ENCODE measurements around the gene TRIM46. TPM values are rescaled to one million over a fixed set of nuclear protein-coding genes. Genes with fewer than 3 reads are reported as not detected.

Gene TRIM46
- total RNA-seq, 1 donor from 2014 or later: 13.2 TPM

DNA sequence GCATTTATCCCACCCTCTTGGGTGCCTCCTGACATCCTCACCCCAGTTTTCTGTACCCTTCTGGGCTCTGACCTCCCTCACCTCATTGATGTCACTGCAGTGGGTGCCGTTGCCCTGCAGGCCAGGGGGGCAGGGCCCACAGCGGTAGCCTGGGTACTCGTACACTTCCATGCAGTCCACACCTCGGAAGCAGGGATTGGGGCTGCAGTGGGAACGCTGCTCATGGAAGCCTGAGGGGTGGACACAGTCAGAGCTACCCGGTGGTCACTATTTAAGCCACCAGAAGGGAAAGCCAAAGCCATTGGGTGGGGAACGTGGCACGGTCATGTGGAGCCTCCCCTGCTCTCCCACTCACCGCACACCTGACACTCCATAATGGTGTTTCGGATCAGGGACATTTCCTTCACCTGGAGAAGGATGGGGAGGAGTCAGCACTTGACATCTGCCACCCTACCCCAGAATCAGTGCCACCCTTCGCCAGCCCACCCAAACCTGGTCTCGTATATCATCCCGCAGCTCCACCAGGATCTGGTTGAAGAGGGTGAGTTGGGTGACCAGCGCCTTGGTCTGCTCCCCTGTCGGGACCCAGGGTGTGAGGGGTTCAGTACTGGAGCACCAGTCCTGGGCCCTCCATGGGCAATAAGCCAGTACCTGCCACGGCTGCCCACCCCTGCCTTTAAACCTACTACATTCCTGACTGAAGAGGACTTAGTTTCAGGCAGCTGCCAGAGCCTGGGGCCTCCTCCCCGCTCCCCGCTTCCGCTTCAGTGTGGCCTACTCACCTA is 29.3 kb downstream of the TRIM46 start:
- Mint-ChIP-seq H3K36me3 (ENCODE audit: low read depth, unreplicated experiment) (peaks cover 32% of the 10 kb centered on the region), H3K4me3 (ENCODE audit: unreplicated experiment) (no peak overlapping the region)
- no peaks in the 10 kb centered on the region for H3K27me3 ChIP-seq (ENCODE audit: insufficient read depth, low read length)

DNA sequence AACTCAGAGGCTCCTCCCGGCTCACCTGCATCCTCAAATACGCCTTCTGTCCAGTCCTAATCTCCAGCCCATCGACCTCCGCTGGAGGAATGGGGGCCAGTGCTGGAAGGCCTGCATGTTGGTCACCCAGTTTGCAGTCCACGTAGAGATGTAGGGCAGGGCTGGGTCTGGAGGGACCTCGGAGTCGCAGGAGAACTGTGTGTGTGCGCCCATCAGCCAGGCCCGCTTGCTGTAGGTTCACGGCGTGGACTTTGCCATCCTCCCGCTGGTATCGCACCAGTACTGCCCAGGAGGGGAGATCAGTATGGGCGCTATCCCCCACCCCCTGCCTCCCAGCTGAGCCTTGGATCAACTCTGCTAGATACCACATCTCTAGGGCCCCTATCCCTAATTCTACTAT is 31.4 kb downstream of the TRIM46 start:
- no peaks in the 10 kb centered on the region for H3K27me3 ChIP-seq (ENCODE audit: insufficient read depth, low read length)
- no peak overlapping the region for H3K4me2 ChIP-seq (ENCODE audit: low read length)
- H4K20me1 ChIP-seq (ENCODE audit: insufficient read depth, low read length): peaks cover 28% of the 10 kb centered on the region
- Mint-ChIP-seq H3K27ac (ENCODE audit: unreplicated experiment) (no peak overlapping the region), H3K4me1 (ENCODE audit: low read depth, unreplicated experiment) (peaks cover 12% of the 10 kb centered on the region), H3K36me3 (ENCODE audit: low read depth, unreplicated experiment) (peaks cover 24% of the 10 kb centered on the region), H3K4me3 (ENCODE audit: unreplicated experiment) (no peak overlapping the region), H3K27me3 (ENCODE audit: low read depth, unreplicated experiment) (no peaks in the 10 kb centered on the region), H3K9me3 (ENCODE audit: unreplicated experiment) (no peaks in the 10 kb centered on the region)
- no peak overlapping the region for H3K27ac ChIP-seq (ENCODE audit: low read depth, low read length)
- H3K36me3 ChIP-seq (ENCODE audit: insufficient read depth, low read length): no peaks in the 10 kb centered on the region
- no peak overlapping the region for H2AFZ ChIP-seq (ENCODE audit: low read depth, low read length)
- H3K9ac ChIP-seq (ENCODE audit: low read length): no peak overlapping the region
- H3K4me3 ChIP-seq (ENCODE audit: insufficient read depth, low read depth, low read length): no peak overlapping the region
- TF ChIP-seq, protein P1, sequence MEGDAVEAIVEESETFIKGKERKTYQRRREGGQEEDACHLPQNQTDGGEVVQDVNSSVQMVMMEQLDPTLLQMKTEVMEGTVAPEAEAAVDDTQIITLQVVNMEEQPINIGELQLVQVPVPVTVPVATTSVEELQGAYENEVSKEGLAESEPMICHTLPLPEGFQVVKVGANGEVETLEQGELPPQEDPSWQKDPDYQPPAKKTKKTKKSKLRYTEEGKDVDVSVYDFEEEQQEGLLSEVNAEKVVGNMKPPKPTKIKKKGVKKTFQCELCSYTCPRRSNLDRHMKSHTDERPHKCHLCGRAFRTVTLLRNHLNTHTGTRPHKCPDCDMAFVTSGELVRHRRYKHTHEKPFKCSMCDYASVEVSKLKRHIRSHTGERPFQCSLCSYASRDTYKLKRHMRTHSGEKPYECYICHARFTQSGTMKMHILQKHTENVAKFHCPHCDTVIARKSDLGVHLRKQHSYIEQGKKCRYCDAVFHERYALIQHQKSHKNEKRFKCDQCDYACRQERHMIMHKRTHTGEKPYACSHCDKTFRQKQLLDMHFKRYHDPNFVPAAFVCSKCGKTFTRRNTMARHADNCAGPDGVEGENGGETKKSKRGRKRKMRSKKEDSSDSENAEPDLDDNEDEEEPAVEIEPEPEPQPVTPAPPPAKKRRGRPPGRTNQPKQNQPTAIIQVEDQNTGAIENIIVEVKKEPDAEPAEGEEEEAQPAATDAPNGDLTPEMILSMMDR (IDR thresholded peaks at IDR 0.05; ENCODE audit: insufficient read depth, low read depth, low read length): no peak
- no peak for TF ChIP-seq EZH2 (IDR thresholded peaks at IDR 0.05; ENCODE audit: insufficient read depth, low read length)
- no peak for FAIRE-seq
- no peak for DNase-seq (ENCODE audit: low read depth)
- peaks cover 20% of the 10 kb centered on the region for H3K4me1 ChIP-seq (ENCODE audit: insufficient read depth, low read length)
- no peaks in the 10 kb centered on the region for H3K9me3 ChIP-seq (ENCODE audit: insufficient read depth, low read depth, low read length)
- peaks cover 19% of the 10 kb centered on the region for H3K79me2 ChIP-seq (ENCODE audit: insufficient read depth, low read length)

More for the DNA sequence above, 29.3 kb downstream of the TRIM46 start:
- no peak for FAIRE-seq
- Histone ChIP-seq H3K9me3 (ENCODE audit: insufficient read depth, low read depth, low read length) (no peaks in the 10 kb centered on the region), H3K79me2 (ENCODE audit: insufficient read depth, low read length) (peaks cover 9% of the 10 kb centered on the region), H3K36me3 (ENCODE audit: insufficient read depth, low read length) (no peaks in the 10 kb centered on the region), H3K4me3 (ENCODE audit: insufficient read depth, low read depth, low read length) (no peak overlapping the region), H3K27ac (ENCODE audit: low read depth, low read length) (no peak overlapping the region), H4K20me1 (ENCODE audit: insufficient read depth, low read length) (peaks cover 34% of the 10 kb centered on the region), H3K4me2 (ENCODE audit: low read length) (no peak overlapping the region), H3K4me1 (ENCODE audit: insufficient read depth, low read length) (peaks cover 9% of the 10 kb centered on the region), H2AFZ (ENCODE audit: low read depth, low read length) (no peak overlapping the region), H3K9ac (ENCODE audit: low read length) (no peak overlapping the region)
- H3K4me1 Mint-ChIP-seq (ENCODE audit: low read depth, unreplicated experiment): peaks cover 9% of the 10 kb centered on the region
- H3K9me3 Mint-ChIP-seq (ENCODE audit: unreplicated experiment): no peaks in the 10 kb centered on the region
- no peak for TF ChIP-seq EZH2 (IDR thresholded peaks at IDR 0.05; ENCODE audit: insufficient read depth, low read length)
- TF ChIP-seq, protein P1 (IDR thresholded peaks at IDR 0.05; ENCODE audit: insufficient read depth, low read depth, low read length): no peak
- DNase-seq (ENCODE audit: low read depth): no peak
- H3K27me3 Mint-ChIP-seq (ENCODE audit: low read depth, unreplicated experiment): no peaks in the 10 kb centered on the region
- no peak overlapping the region for H3K27ac Mint-ChIP-seq (ENCODE audit: unreplicated experiment)

Data from astrocyte (in vitro differentiated cells and primary cell).